Neural progenitor cell (in vitro differentiated cells): ENCODE measurements around the gene USP6. TPM values are rescaled to one million over a fixed set of nuclear protein-coding genes. Genes with fewer than 3 reads are reported as not detected.
"Not testable (repeated sequence)": the region's sequence is repeated elsewhere in the genome, so short reads cannot be mapped to it uniquely, and the experiment has no call there.

ENCODE experiments used
- DNase-seq: peaks from one replicate; pipeline ENCODE4 v3.0.0-alpha.2; 2016; ENCODE audit warnings: low spot score
- H2AFZ ChIP-seq: fragments of 200-600 bp; sonication (generic); replicated peaks from 2 replicates; pipeline ENCODE4 v1.6.1; 2016; ENCODE audit warnings: antibody characterized with exemption
- H3F3A ChIP-seq: fragments of 200-600 bp; sonication (generic); 2 replicates; pipeline ENCODE4 v1.6.1; 2016; ENCODE audit warnings: antibody characterized with exemption, low read depth
- H3K27ac ChIP-seq: fragments of 200-600 bp; sonication (generic); 2 replicates; pipeline ENCODE4 v1.5.1; 2016; ENCODE audit warnings: mild to moderate bottlenecking
- H3K27me3 ChIP-seq: fragments of 200-600 bp; sonication (generic); 2 replicates; pipeline ENCODE4 v1.6.1; 2016; ENCODE audit warnings: mild to moderate bottlenecking, moderate library complexity
- H3K36me3 ChIP-seq: fragments of 200-600 bp; sonication (generic); 2 replicates; pipeline ENCODE4 v1.5.1; 2016
- H3K4me1 ChIP-seq: fragments of 200-600 bp; sonication (generic); 2 replicates; pipeline ENCODE4 v1.6.1; 2016; ENCODE audit warnings: mixed run types
- H3K4me2 ChIP-seq: fragments of 200-600 bp; sonication (generic); 2 replicates; pipeline ENCODE4 v1.6.1; 2016
- H3K4me3 ChIP-seq: fragments of 200-600 bp; sonication (generic); 2 replicates; pipeline ENCODE4 v1.5.1; 2016
- H3K79me2 ChIP-seq: fragments of 200-600 bp; sonication (generic); 2 replicates; pipeline ENCODE4 v1.6.1; 2016; ENCODE audit warnings: low read depth
- H3K9ac ChIP-seq: fragments of 200-600 bp; sonication (generic); 2 replicates; pipeline ENCODE4 v1.6.1; 2016
- H3K9me3 ChIP-seq: fragments of 200-600 bp; sonication (generic); 2 replicates; pipeline ENCODE4 v1.5.1; 2016; ENCODE audit warnings: low read depth
- H4K20me1 ChIP-seq: fragments of 200-600 bp; sonication (generic); 2 replicates; pipeline ENCODE4 v1.6.1; 2016; ENCODE audit warnings: low read depth
- H3K27ac Mint-ChIP-seq: 3 replicates; pipeline ENCODE4 v1.8.0; 2021; ENCODE audit warnings: mixed read lengths
- H3K27me3 Mint-ChIP-seq: 2 replicates; pipeline ENCODE4 v1.8.0; 2022; ENCODE audit warnings: low read depth, mild to moderate bottlenecking, inconsistent platforms, moderate library complexity, mixed read lengths; ENCODE audit not compliant: insufficient read depth
- H3K36me3 Mint-ChIP-seq: 3 replicates; pipeline ENCODE4 v1.8.0; 2021; ENCODE audit warnings: mixed read lengths
- H3K4me1 Mint-ChIP-seq: 3 replicates; pipeline ENCODE4 v1.8.0; 2021; ENCODE audit warnings: mixed read lengths
- H3K4me3 Mint-ChIP-seq: 3 replicates; pipeline ENCODE4 v1.8.0; 2021; ENCODE audit warnings: mild to moderate bottlenecking, moderate library complexity, mixed read lengths
- H3K9me3 Mint-ChIP-seq: 3 replicates; pipeline ENCODE4 v1.8.0; 2020; ENCODE audit warnings: mixed read lengths
- CTCF ChIP-seq: fragments of 200-600 bp; sonication (generic); IDR thresholded peaks from 2 replicates; pipeline ENCODE4 v1.5.1; 2017; ENCODE audit warnings: antibody characterized with exemption, mild to moderate bottlenecking
- EZH2 ChIP-seq: fragments of 200-600 bp; sonication (generic); IDR thresholded peaks from 2 replicates; pipeline ENCODE4 v1.6.1; 2017; ENCODE audit warnings: antibody characterized with exemption, mild to moderate bottlenecking, moderate library complexity
- EZH2phosphoT487 ChIP-seq: fragments of 200-600 bp; sonication (generic); IDR thresholded peaks from 2 replicates; pipeline ENCODE4 v1.6.1; 2017; ENCODE audit warnings: antibody characterized with exemption
- total RNA-seq: library from RNA; depleted of rRNA; stranded (reverse); fragments of >200 nt; gene quantifications from 2 replicates; pipeline ENCODE4 v1.2.3, GENCODE V29; 2015; ENCODE audit warnings: low replicate concordance

Gene USP6
- total RNA-seq, 1 donor from 2014 or later, result 0.17 TPM

GRCh38 chr17:5126719-5127488, 11.1 kb downstream of the USP6 start:
- DNase-seq, result no peak
- no peaks in the 10 kb centered on the region for H3K9me3 Mint-ChIP-seq

GRCh38 chr17:5127910-5128309, 12.1 kb downstream of the USP6 start:
- no peaks in the 10 kb centered on the region for H4K20me1 ChIP-seq
- H3K36me3 ChIP-seq, result no peaks in the 10 kb centered on the region
- H3K9me3 ChIP-seq, result no peaks in the 10 kb centered on the region
- Mint-ChIP-seq H3K4me1 (no peaks in the 10 kb centered on the region), H3K4me3 (no peak overlapping the region), H3K27ac (no peak overlapping the region), H3K9me3 (peaks cover 2% of the 10 kb centered on the region), H3K27me3 (peaks cover 9% of the 10 kb centered on the region), H3K36me3 (no peaks in the 10 kb centered on the region)
- H3K4me2 ChIP-seq, result no peak overlapping the region
- no peak overlapping the region for H2AFZ ChIP-seq
- H3K79me2 ChIP-seq, result no peaks in the 10 kb centered on the region
- no peak overlapping the region for H3K27ac ChIP-seq
- H3K27me3 ChIP-seq, result peaks cover 12% of the 10 kb centered on the region
- no peak overlapping the region for H3K4me3 ChIP-seq
- TF ChIP-seq EZH2 (no peak), CTCF (no peak), EZH2phosphoT487 (no peak)
- H3F3A ChIP-seq, result no peaks in the 10 kb centered on the region
- H3K4me1 ChIP-seq, result no peaks in the 10 kb centered on the region
- H3K9ac ChIP-seq, result no peak overlapping the region
- DNase-seq, result no peak

More at GRCh38 chr17:5126719-5127488, 11.1 kb downstream of the USP6 start:
- Mint-ChIP-seq H3K4me1 (peaks cover 4% of the 10 kb centered on the region), H3K27ac (no peak overlapping the region), H3K4me3 (no peak overlapping the region), H3K27me3 (peaks cover 13% of the 10 kb centered on the region), H3K36me3 (no peaks in the 10 kb centered on the region)
- no peak overlapping the region for H3K4me2 ChIP-seq
- no peak overlapping the region for H2AFZ ChIP-seq
- no peak overlapping the region for H3K27ac ChIP-seq
- no peaks in the 10 kb centered on the region for H3K4me1 ChIP-seq
- no peaks in the 10 kb centered on the region for H3K9me3 ChIP-seq
- no peak for TF ChIP-seq EZH2
- no peak for TF ChIP-seq CTCF
- H3K27me3 ChIP-seq, result peaks cover 22% of the 10 kb centered on the region
- H3K4me3 ChIP-seq, result no peak overlapping the region
- H3F3A ChIP-seq, result no peaks in the 10 kb centered on the region
- no peak overlapping the region for H3K9ac ChIP-seq
- no peaks in the 10 kb centered on the region for H3K36me3 ChIP-seq
- H3K79me2 ChIP-seq, result no peaks in the 10 kb centered on the region
- H4K20me1 ChIP-seq, result no peaks in the 10 kb centered on the region

- not testable (repeated sequence) for H3K4me3 ChIP-seq, H3K9ac ChIP-seq, H3K79me2 ChIP-seq, H3K27me3 ChIP-seq, H3K4me3 Mint-ChIP-seq, H3F3A ChIP-seq, H3K9me3 ChIP-seq, H2AFZ ChIP-seq, H3K4me1 Mint-ChIP-seq, H4K20me1 ChIP-seq, H3K27ac ChIP-seq, DNase-seq, H3K4me2 ChIP-seq, H3K4me1 ChIP-seq, H3K27me3 Mint-ChIP-seq, H3K36me3 ChIP-seq, H3K36me3 Mint-ChIP-seq, H3K27ac Mint-ChIP-seq, H3K9me3 Mint-ChIP-seq
These were observed 12.6 kb downstream of the USP6 start for GRCh38 chr17:5128387-5128786.

GRCh38 chr17:5128905-5129535, 13.2 kb downstream of the USP6 start:
- H3K9me3 Mint-ChIP-seq, result peaks cover 2% of the 10 kb centered on the region
- no peaks in the 10 kb centered on the region for H4K20me1 ChIP-seq
- no peak overlapping the region for H3K9ac ChIP-seq
- H3K36me3 Mint-ChIP-seq, result no peaks in the 10 kb centered on the region
- peaks cover under 1% of the 10 kb centered on the region for H3K27me3 ChIP-seq
- H3K79me2 ChIP-seq, result no peaks in the 10 kb centered on the region
- H3F3A ChIP-seq, result no peaks in the 10 kb centered on the region
- H2AFZ ChIP-seq, result no peak overlapping the region
- H3K27me3 Mint-ChIP-seq, result peaks cover 9% of the 10 kb centered on the region
- no peaks in the 10 kb centered on the region for H3K4me1 ChIP-seq
- H3K9me3 ChIP-seq, result no peaks in the 10 kb centered on the region
- no peak for TF ChIP-seq CTCF
- no peak for TF ChIP-seq EZH2
- no peak for TF ChIP-seq EZH2phosphoT487
- H3K4me2 ChIP-seq, result no peak overlapping the region
- no peak overlapping the region for H3K4me3 Mint-ChIP-seq
- no peak overlapping the region for H3K4me3 ChIP-seq
- no peaks in the 10 kb centered on the region for H3K4me1 Mint-ChIP-seq
- H3K36me3 ChIP-seq, result no peaks in the 10 kb centered on the region
- H3K27ac Mint-ChIP-seq, result no peak overlapping the region
- no peak for DNase-seq
- no peak overlapping the region for H3K27ac ChIP-seq

GRCh38 chr17:5129770-5130169, 13.9 kb downstream of the USP6 start:
- not testable (repeated sequence) for H3K79me2 ChIP-seq, H3K27ac ChIP-seq, H3K4me1 ChIP-seq, H3K27ac Mint-ChIP-seq, H3K36me3 ChIP-seq, H3K9me3 Mint-ChIP-seq, DNase-seq, H3K4me2 ChIP-seq, H3K4me1 Mint-ChIP-seq, H2AFZ ChIP-seq, H3F3A ChIP-seq, H3K27me3 ChIP-seq, H3K9me3 ChIP-seq, H3K27me3 Mint-ChIP-seq, H3K36me3 Mint-ChIP-seq, H3K9ac ChIP-seq, H3K4me3 ChIP-seq, H3K4me3 Mint-ChIP-seq, H4K20me1 ChIP-seq
